K562 (cell line): ENCODE measurements around the gene YTHDC1. TPM values are rescaled to one million over a fixed set of nuclear protein-coding genes. Genes with fewer than 3 reads are reported as not detected.

Experiments used
- CBFA2T3 ChIP-seq: fragments of 450-650 bp; IDR thresholded peaks from 2 replicates; pipeline ENCODE4 v1.6.1; 2017
- CEBPB ChIP-seq: fragments of 450-650 bp; IDR thresholded peaks from 2 replicates; pipeline ENCODE4 v1.6.1; 2016; ENCODE audit warnings: missing genetic modification characterization, missing compliant biosample characterization
- CHD1 ChIP-seq: fragments of 200-600 bp; sonication (generic); IDR thresholded peaks from one replicate; pipeline ENCODE4 v1.6.1; 2012; ENCODE audit warnings: mild to moderate bottlenecking, moderate library complexity, low read length, inconsistent platforms
- DIDO1 ChIP-seq: fragments of 450-650 bp; IDR thresholded peaks from 2 replicates; pipeline ENCODE4 v1.6.1; 2016; ENCODE audit warnings: low read depth, missing biosample characterization, missing genetic modification characterization
- ESRRB ChIP-seq: fragments of 250-450 bp; sonication (Bioruptor Pico); IDR thresholded peaks from 2 replicates; pipeline ENCODE4 v1.5.0; 2020; ENCODE audit warnings: mild to moderate bottlenecking, moderate library complexity, borderline replicate concordance
- GTF2A2 ChIP-seq: IDR thresholded peaks from 2 replicates; pipeline ENCODE4 v1.6.1; 2016; ENCODE audit warnings: mild to moderate bottlenecking, missing genetic modification characterization, missing compliant biosample characterization
- KDM2B ChIP-seq: fragments of 250-450 bp; sonication (Bioruptor Pico); IDR thresholded peaks from 2 replicates; pipeline ENCODE4 v1.8.0; 2021; ENCODE audit warnings: mild to moderate bottlenecking, moderate library complexity
- KLF6 ChIP-seq: fragments of 250-450 bp; sonication (Bioruptor Pico); IDR thresholded peaks from 2 replicates; pipeline ENCODE4 v1.4.0; 2020; ENCODE audit warnings: mild to moderate bottlenecking, moderate library complexity, borderline replicate concordance
- MYC ChIP-seq, 2 experiments: fragments of 250-450 bp in 1 of 2; sonication (Bioruptor Pico) in 1 of 2; IDR thresholded peaks; 2 replicates each; pipeline versions ENCODE4 v1.5.1 to v1.6.1; 2012 to 2021; ENCODE audit warnings: low read depth in 2 of 2, borderline replicate concordance in 1 of 2, improper control_type of control experiment in 1 of 2, low read length in 1 of 2, mild to moderate bottlenecking in 1 of 2, moderate library complexity in 1 of 2
- NCOR1 ChIP-seq: fragments of 450-650 bp; IDR thresholded peaks from 2 replicates; pipeline ENCODE4 v1.6.1; 2016; ENCODE audit warnings: mild to moderate bottlenecking, moderate library complexity
- NFYB ChIP-seq: IDR thresholded peaks from 2 replicates; pipeline ENCODE4 v1.6.1; 2011; ENCODE audit warnings: mild to moderate bottlenecking, moderate library complexity; ENCODE audit not compliant: insufficient read length; ENCODE audit errors: extremely low read depth
- POLR3G ChIP-seq: IDR thresholded peaks from 2 replicates; pipeline ENCODE4 v1.6.1; 2011; ENCODE audit not compliant: insufficient read length, insufficient replicate concordance; ENCODE audit errors: extremely low read depth
- RB1 ChIP-seq: fragments of 450-650 bp; IDR thresholded peaks from 2 replicates; pipeline ENCODE4 v1.6.1; 2017; ENCODE audit warnings: low read depth, mild to moderate bottlenecking
- SAFB ChIP-seq: fragments of 200-400 bp; formaldehyde crosslinking; IDR thresholded peaks from 2 replicates; pipeline ENCODE4 v1.6.1; 2017; ENCODE audit warnings: low read depth, low read length, borderline replicate concordance
- SIN3B ChIP-seq: fragments of 450-650 bp; IDR thresholded peaks from 2 replicates; pipeline ENCODE4 v1.6.1; 2017; ENCODE audit warnings: low read depth, mild to moderate bottlenecking, moderate library complexity
- SMAD4 ChIP-seq: fragments of 250-450 bp; sonication (Bioruptor Pico); conservative IDR thresholded peaks from 2 replicates; pipeline ENCODE4 v1.8.0; 2021; ENCODE audit warnings: inconsistent platforms, mild to moderate bottlenecking, moderate library complexity
- SRF ChIP-seq, 2 experiments: fragments of 250-450, 450-650 bp in 1 of 2; sonication (Bioruptor Pico) in 1 of 2; sonication (generic) in 1 of 2; formaldehyde crosslinking; IDR thresholded peaks; 2 replicates each; pipeline versions ENCODE4 v1.5.0 to v1.5.1; 2020 to 2022; ENCODE audit warnings: mild to moderate bottlenecking in 1 of 2, missing genetic modification reagents in 1 of 2
- ZNF239 ChIP-seq: fragments of 250-450 bp; sonication (Bioruptor Pico); IDR thresholded peaks from 2 replicates; pipeline ENCODE4 v1.4.0; 2020; ENCODE audit warnings: mild to moderate bottlenecking
- ZNF431 ChIP-seq: sonication (generic); formaldehyde crosslinking; IDR thresholded peaks from 2 replicates; pipeline ENCODE4 v1.8.0; 2022; ENCODE audit warnings: mild to moderate bottlenecking, missing genetic modification reagents
- ZNF444 ChIP-seq: fragments of 250-450 bp; sonication (Bioruptor Pico); IDR thresholded peaks from 2 replicates; pipeline ENCODE4 v1.4.0; 2020; ENCODE audit warnings: mild to moderate bottlenecking, moderate library complexity
- ZNF668 ChIP-seq: fragments of 250-450 bp; sonication (Bioruptor Pico); IDR thresholded peaks from 2 replicates; pipeline ENCODE4 v1.8.0; 2022; ENCODE audit warnings: mild to moderate bottlenecking, inconsistent platforms
- ZNF75A ChIP-seq: fragments of 450-650 bp; formaldehyde crosslinking; IDR thresholded peaks from 2 replicates; pipeline ENCODE4 v1.4.0; 2020; ENCODE audit warnings: mild to moderate bottlenecking
- ZNF830 ChIP-seq: fragments of 250-450 bp; sonication (Bioruptor Pico); IDR thresholded peaks from 2 replicates; pipeline ENCODE4 v1.5.0; 2021; ENCODE audit warnings: mild to moderate bottlenecking
- ZSCAN32 ChIP-seq: fragments of 450-650 bp; formaldehyde crosslinking; IDR thresholded peaks from 2 replicates; pipeline ENCODE4 v1.4.0; 2020; ENCODE audit warnings: mild to moderate bottlenecking, moderate library complexity
- polyA plus RNA-seq, 8 experiments: library from polyadenylated mRNA; depleted of rRNA in 4 of 8; stranded (reverse) in 5 of 8; unstranded in 3 of 8; fragments of >200 nt; fragmentation: Nextera tagmentation in 2 of 8; fragmentation: Illumina TruSeq in 1 of 8; extraction: Ambion mirVana in 2 of 8; extraction: Trizol in 1 of 8; gene quantifications; 2 replicates each; pipeline versions ENCODE4 v1.2.1 to v1.2.3, GENCODE V29; 2011 to 2014; ENCODE audit warnings: inconsistent platforms in 1 of 8, missing spikeins in 1 of 8
- total RNA-seq, 7 experiments: library from RNA; depleted of rRNA in 6 of 7; stranded (reverse); fragments of >200 nt in 6 of 7; fragmentation: Illumina TruSeq in 2 of 7; extraction: Trizol in 2 of 7; gene quantifications; 2 replicates each; pipeline versions ENCODE4 v1.2.1 to v1.2.3, GENCODE V29; 2011 to 2021; ENCODE audit warnings: low replicate concordance in 1 of 7
- TF ChIP-seq, protein P1 (sequence below), 2 experiments: fragments of 250-450 bp in 1 of 2; fragments of 450-650 bp in 1 of 2; sonication (Bioruptor Pico) in 1 of 2; IDR thresholded peaks; 2 replicates each; pipeline versions ENCODE4 v1.6.1 to v1.8.0; 2016 to 2021; ENCODE audit warnings: mild to moderate bottlenecking in 2 of 2, moderate library complexity in 2 of 2, missing compliant biosample characterization in 1 of 2, missing genetic modification characterization in 1 of 2
- TF ChIP-seq, protein P2 (sequence below): fragments of 250-450 bp; sonication (Bioruptor Pico); IDR thresholded peaks from 2 replicates; pipeline ENCODE4 v1.4.0; 2020; ENCODE audit warnings: borderline replicate concordance

Gene YTHDC1
- total and polyA plus RNA-seq, 9 of the 15 experiments (the other 6 are each of a cell fraction or from before 2014, with no cell fraction given) = 9.8 to 65.4 (median 51.7) TPM

DNA sequence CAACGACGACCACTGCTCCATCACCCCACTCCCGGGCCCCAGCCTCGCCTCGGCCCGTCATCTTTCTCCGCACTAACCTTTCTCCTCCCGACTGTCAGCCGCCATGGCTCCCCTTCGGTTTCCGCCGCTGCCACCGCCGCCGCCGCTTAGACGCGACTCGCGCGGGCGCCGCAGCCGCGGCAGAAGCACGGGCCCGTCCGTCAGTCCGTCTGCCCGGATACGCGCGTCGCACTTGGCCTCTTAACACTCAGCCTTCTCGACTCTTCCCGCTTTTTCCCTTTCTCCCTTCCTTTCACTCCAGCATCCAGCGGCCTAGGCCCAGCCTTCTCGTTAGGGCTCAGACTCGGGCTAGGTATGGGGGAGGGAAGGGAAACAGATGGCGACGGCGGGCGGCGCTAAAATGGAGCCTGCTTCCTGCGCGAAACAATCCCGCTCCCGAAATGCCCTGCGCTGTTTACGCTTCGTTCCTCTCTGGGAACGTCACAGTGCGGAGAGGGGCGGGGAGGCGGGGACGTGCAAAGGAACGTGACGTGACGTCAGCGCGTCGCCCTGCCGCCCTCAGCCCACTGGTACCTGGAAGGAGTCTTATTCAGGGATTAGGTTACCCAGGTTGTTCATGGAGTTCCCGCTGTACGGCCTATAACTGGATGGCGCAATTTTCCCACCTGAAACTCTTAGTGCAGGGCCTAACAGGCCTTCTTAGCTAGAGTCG is at the start of gene YTHDC1 (continued):
- TF ChIP-seq, protein P1, sequence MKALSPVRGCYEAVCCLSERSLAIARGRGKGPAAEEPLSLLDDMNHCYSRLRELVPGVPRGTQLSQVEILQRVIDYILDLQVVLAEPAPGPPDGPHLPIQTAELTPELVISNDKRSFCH (CRISPR knock-in tag; IDR thresholded peaks at IDR 0.05) = no peak
- TF ChIP-seq, protein P1 (tag; IDR thresholded peaks at IDR 0.05) = no peak; the same call in 1 of the 2 replicates
- TF ChIP-seq ZNF431 (CRISPR knock-in tag) = no peak; the same call in 1 of the 2 replicates
- peak; percentile 70 for TF ChIP-seq CHD1
- no peak for TF ChIP-seq ZNF75A (CRISPR knock-in tag)
- TF ChIP-seq NCOR1 = peak; percentile 61
- peak; percentile 70; the same call in 1 of the 2 replicates for TF ChIP-seq RB1
- TF ChIP-seq KLF6 (CRISPR knock-in tag) = 0 out of 2 replicates have a peak, but pooled peaks have one; percentile 40
- TF ChIP-seq SMAD4 (CRISPR knock-in tag) = peak; percentile 75
- TF ChIP-seq ZSCAN32 (CRISPR knock-in tag) = no peak
- 0 out of 2 replicates have a peak, but pooled peaks have one; percentile 31 for TF ChIP-seq GTF2A2
- no peak for TF ChIP-seq ZNF668
- no peak for TF ChIP-seq ESRRB (CRISPR knock-in tag)
- TF ChIP-seq ZNF444 (CRISPR knock-in tag) = no peak
- TF ChIP-seq NFYB = no peak
- TF ChIP-seq SAFB = no peak
- no peak for TF ChIP-seq POLR3G
- TF ChIP-seq ZNF239 = no peak
- no peak for TF ChIP-seq ZNF830 (CRISPR knock-in tag)
- TF ChIP-seq, protein P2, sequence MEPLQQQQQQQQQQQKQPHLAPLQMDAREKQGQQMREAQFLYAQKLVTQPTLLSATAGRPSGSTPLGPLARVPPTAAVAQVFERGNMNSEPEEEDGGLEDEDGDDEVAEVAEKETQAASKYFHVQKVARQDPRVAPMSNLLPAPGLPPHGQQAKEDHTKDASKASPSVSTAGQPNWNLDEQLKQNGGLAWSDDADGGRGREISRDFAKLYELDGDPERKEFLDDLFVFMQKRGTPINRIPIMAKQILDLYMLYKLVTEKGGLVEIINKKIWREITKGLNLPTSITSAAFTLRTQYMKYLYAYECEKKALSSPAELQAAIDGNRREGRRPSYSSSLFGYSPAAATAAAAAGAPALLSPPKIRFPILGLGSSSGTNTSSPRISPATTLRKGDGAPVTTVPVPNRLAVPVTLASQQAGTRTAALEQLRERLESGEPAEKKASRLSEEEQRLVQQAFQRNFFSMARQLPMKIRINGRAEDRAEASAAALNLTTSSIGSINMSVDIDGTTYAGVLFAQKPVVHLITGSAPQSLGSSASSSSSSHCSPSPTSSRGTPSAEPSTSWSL (CRISPR knock-in tag) = no peak
- peak; percentile 49 for TF ChIP-seq CEBPB (tag)
- TF ChIP-seq SRF (CRISPR knock-in tag; IDR thresholded peaks at IDR 0.05) = peak in 1 of 2 experiments; percentile 88; a peak in 2 of 4 replicates
- TF ChIP-seq CBFA2T3 = no peak; the same call in 1 of the 2 replicates
- no peak for TF ChIP-seq KDM2B
- TF ChIP-seq MYC (IDR thresholded peaks at IDR 0.05; ENCODE audit: low read depth, low read length) = peak; percentile 75
- TF ChIP-seq MYC (CRISPR knock-in tag; IDR thresholded peaks at IDR 0.05; ENCODE audit: borderline replicate concordance, low read depth) = no peak
- TF ChIP-seq DIDO1 (tag) = peak; percentile 29; the same call in 1 of the 2 replicates
- no peak; the same call in 1 of the 2 replicates for TF ChIP-seq SIN3B
